Osteoblast (primary cell): Measurements from ENCODE around the gene ARHGAP15. TPM values are rescaled to one million over a fixed set of nuclear protein-coding genes. Genes with fewer than 3 reads are reported as not detected.

Experiments used
- DNase-seq: peaks from one replicate; pipeline ENCODE4 v3.0.0; 2011; ENCODE audit warnings: low spot score, mixed read lengths; ENCODE audit not compliant: insufficient read length; ENCODE audit errors: missing footprints
- H2AFZ ChIP-seq: 2 replicates; pipeline ENCODE4 v1.6.0; 2011; ENCODE audit warnings: mild to moderate bottlenecking, low read length
- H3K27ac ChIP-seq: 2 replicates; pipeline ENCODE4 v1.5.1; 2011; ENCODE audit warnings: mild to moderate bottlenecking, low read depth, low read length, moderate library complexity
- H3K27me3 ChIP-seq: 2 replicates; pipeline ENCODE4 v1.6.0; 2012; ENCODE audit warnings: mild to moderate bottlenecking, control low read depth, inconsistent platforms, low read length, moderate library complexity; ENCODE audit not compliant: insufficient read depth
- H3K36me3 ChIP-seq: 2 replicates; pipeline ENCODE4 v1.5.1; 2011; ENCODE audit warnings: mild to moderate bottlenecking, low read length, control low read depth, moderate library complexity; ENCODE audit not compliant: insufficient read depth
- H3K4me1 ChIP-seq: 2 replicates; pipeline ENCODE4 v1.5.1; 2011; ENCODE audit warnings: mild to moderate bottlenecking, low read length, control low read depth, moderate library complexity; ENCODE audit not compliant: insufficient read depth
- H3K4me2 ChIP-seq: 2 replicates; pipeline ENCODE4 v1.6.0; 2011; ENCODE audit warnings: mild to moderate bottlenecking, low read length; ENCODE audit not compliant: insufficient read depth
- H3K4me3 ChIP-seq: fragments of 200-600 bp; sonication (generic); 3 replicates; pipeline ENCODE4 v1.5.1; 2012; ENCODE audit warnings: mild to moderate bottlenecking, low read length, inconsistent platforms; ENCODE audit not compliant: insufficient read depth
- H3K79me2 ChIP-seq: 2 replicates; pipeline ENCODE4 v1.6.0; 2012; ENCODE audit warnings: mild to moderate bottlenecking, low read length, control low read depth, inconsistent platforms; ENCODE audit not compliant: insufficient read depth
- H3K9me3 ChIP-seq: 2 replicates; pipeline ENCODE4 v1.5.1; 2011; ENCODE audit warnings: low read depth, low read length, control low read depth
- H4K20me1 ChIP-seq: 2 replicates; pipeline ENCODE4 v1.6.0; 2012; ENCODE audit warnings: mild to moderate bottlenecking, low read length, control low read depth; ENCODE audit not compliant: insufficient read depth
- total RNA-seq: library from RNA; depleted of rRNA; stranded (reverse); fragments of >200 nt; gene quantifications from 2 replicates; pipeline ENCODE4 v1.2.3, GENCODE V29; 2012
- TF ChIP-seq, protein P1 (sequence below): IDR thresholded peaks from 2 replicates; pipeline ENCODE4 v1.5.1; 2011; ENCODE audit warnings: mild to moderate bottlenecking, low read depth, low read length, moderate library complexity; ENCODE audit errors: extremely low read depth

The ARHGAP15 gene
- total RNA-seq, 1 donor = 2.2 TPM

DNA sequence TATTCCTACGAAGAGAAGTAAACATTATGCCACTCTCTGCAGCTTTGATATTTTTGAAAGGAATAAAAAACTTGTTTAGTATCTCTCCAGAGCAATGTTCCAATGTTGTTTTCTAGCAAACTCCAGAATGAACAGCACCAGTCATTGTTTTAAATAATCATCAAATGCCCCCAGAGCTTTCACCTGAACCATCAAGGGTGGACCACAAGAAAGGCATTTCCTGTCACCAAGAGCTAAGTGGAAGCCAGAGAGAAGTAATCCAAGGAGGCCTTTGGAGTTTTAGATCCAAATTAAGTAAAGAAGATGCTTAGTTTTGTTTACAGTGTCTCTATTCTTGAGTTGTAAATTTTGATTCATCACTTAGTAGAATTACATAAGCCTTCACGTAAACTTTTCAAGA is 559.0 kb downstream of the ARHGAP15 start:
- TF ChIP-seq, protein P1, sequence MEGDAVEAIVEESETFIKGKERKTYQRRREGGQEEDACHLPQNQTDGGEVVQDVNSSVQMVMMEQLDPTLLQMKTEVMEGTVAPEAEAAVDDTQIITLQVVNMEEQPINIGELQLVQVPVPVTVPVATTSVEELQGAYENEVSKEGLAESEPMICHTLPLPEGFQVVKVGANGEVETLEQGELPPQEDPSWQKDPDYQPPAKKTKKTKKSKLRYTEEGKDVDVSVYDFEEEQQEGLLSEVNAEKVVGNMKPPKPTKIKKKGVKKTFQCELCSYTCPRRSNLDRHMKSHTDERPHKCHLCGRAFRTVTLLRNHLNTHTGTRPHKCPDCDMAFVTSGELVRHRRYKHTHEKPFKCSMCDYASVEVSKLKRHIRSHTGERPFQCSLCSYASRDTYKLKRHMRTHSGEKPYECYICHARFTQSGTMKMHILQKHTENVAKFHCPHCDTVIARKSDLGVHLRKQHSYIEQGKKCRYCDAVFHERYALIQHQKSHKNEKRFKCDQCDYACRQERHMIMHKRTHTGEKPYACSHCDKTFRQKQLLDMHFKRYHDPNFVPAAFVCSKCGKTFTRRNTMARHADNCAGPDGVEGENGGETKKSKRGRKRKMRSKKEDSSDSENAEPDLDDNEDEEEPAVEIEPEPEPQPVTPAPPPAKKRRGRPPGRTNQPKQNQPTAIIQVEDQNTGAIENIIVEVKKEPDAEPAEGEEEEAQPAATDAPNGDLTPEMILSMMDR = no peak
- H3K9me3 ChIP-seq = no peaks in the 10 kb centered on the region
- no peak overlapping the region for H2AFZ ChIP-seq
- no peak overlapping the region for H3K4me2 ChIP-seq
- no peak for DNase-seq
- no peaks in the 10 kb centered on the region for H3K27me3 ChIP-seq
- no peaks in the 10 kb centered on the region for H3K36me3 ChIP-seq
- no peak overlapping the region for H3K4me3 ChIP-seq
- no peaks in the 10 kb centered on the region for H3K79me2 ChIP-seq
- no peaks in the 10 kb centered on the region for H4K20me1 ChIP-seq
- no peak overlapping the region for H3K27ac ChIP-seq
- no peaks in the 10 kb centered on the region for H3K4me1 ChIP-seq

DNA sequence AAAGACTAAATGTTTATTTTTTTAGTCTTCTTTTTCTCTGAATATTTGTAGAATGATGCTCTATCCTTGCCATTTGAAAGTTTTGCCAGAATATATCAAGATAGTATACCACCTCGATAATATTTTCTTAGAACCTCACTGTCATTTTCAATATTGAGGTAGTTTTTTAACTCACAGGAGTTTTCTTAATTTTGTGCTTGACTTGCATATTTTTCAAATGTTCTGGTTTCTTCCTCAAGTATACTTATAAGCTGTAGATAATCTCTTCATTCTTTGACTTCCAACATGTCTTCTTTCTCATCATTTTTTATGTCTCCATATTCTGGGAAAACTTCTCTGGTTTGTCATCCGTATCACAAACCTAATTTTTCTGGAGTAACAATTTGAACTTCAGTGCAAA is 559.6 kb downstream of the ARHGAP15 start:
- no peaks in the 10 kb centered on the region for H3K4me1 ChIP-seq
- TF ChIP-seq, protein P1 = no peak
- H2AFZ ChIP-seq = no peak overlapping the region

DNA sequence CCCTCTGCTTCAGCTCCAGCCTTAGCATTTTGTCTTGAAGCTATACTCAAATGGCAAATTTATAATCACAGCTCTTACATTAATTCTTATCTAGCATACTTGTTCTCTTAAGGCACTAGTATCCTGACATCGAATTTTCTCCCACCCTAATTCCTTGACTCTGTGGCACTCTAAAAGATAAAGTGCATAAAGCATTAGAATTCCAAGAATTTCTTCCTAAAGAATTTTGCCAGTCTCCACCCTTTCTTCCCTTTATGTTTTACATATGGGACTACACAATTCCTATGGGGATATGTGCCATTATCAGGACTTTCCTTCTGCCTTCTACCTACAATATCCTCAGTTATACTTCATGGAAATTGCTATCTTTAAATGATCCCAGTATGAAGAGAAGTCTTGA is 560.3 kb downstream of the ARHGAP15 start:
- Histone ChIP-seq H3K4me1 (no peaks in the 10 kb centered on the region), H3K79me2 (no peaks in the 10 kb centered on the region), H3K27ac (no peak overlapping the region), H3K9me3 (no peaks in the 10 kb centered on the region), H3K36me3 (no peaks in the 10 kb centered on the region), H3K4me2 (no peak overlapping the region), H4K20me1 (no peaks in the 10 kb centered on the region), H3K27me3 (no peaks in the 10 kb centered on the region), H3K4me3 (no peak overlapping the region), H2AFZ (no peak overlapping the region)
- no peak for DNase-seq
- TF ChIP-seq, protein P1 = no peak

More for the DNA sequence above, 559.6 kb downstream of the ARHGAP15 start:
- Histone ChIP-seq H3K4me3 (no peak overlapping the region), H3K9me3 (no peaks in the 10 kb centered on the region), H3K27me3 (no peaks in the 10 kb centered on the region), H3K79me2 (no peaks in the 10 kb centered on the region), H3K27ac (no peak overlapping the region), H3K36me3 (no peaks in the 10 kb centered on the region), H4K20me1 (no peaks in the 10 kb centered on the region), H3K4me2 (no peak overlapping the region)
- DNase-seq = no peak

DNA sequence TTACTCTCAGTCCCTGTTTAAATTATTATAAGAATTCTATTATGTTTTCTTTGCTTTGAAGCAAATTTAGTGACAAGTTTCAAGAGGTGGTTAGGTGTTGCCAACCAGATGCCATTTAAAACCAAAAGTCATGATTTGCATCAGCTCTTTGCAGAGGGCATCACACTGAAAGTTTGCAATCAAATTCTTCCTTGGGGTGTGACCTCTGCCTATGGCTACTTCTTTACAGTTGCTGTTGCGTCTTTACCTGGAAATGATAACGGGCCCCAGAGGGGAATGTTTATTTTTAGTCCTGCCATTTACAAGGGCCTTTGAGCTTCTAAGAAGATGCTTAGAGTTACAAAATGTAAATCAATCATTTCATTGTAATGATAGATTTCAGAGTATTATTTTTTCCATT is 561.0 kb downstream of the ARHGAP15 start:
- H3K4me1 ChIP-seq = no peaks in the 10 kb centered on the region
- no peak overlapping the region for H3K27ac ChIP-seq
- H4K20me1 ChIP-seq = no peaks in the 10 kb centered on the region
- no peak overlapping the region for H3K4me3 ChIP-seq
- no peaks in the 10 kb centered on the region for H3K9me3 ChIP-seq
- TF ChIP-seq, protein P1 = no peak
- no peaks in the 10 kb centered on the region for H3K79me2 ChIP-seq
- no peaks in the 10 kb centered on the region for H3K36me3 ChIP-seq
- H2AFZ ChIP-seq = no peak overlapping the region
- no peak overlapping the region for H3K4me2 ChIP-seq
- DNase-seq = no peak
- H3K27me3 ChIP-seq = no peaks in the 10 kb centered on the region
